ENCODE results near the gene PODNL1. TPM values are rescaled to one million over a fixed set of nuclear protein-coding genes. Genes with fewer than 3 reads are reported as not detected.
A peak's percentile ranks its signal among the peaks of the same experiment; 100 is the strongest.
"Not testable (repeated sequence)": the region's sequence is repeated elsewhere in the genome, so short reads cannot be mapped to it uniquely, and the experiment has no call there.

The PODNL1 gene
- total RNA-seq, 1 donor from 2014 or later: not detected

- no peak for DNase-seq (ENCODE audit: low read depth in 2 of 2)
These were observed 11.5 kb downstream of the PODNL1 start for GRCh38 chr19:13926715-13927114.

- no peak for DNase-seq (ENCODE audit: low read depth in 2 of 2)
These were observed 12.2 kb downstream of the PODNL1 start for GRCh38 chr19:13926010-13926409.

GRCh38 chr19:13923194-13923987, 14.8 kb downstream of the PODNL1 start:
- no peak for DNase-seq (ENCODE audit: low read depth in 2 of 2)

GRCh38 chr19:13922118-13922517, 16.1 kb downstream of the PODNL1 start:
- not testable (repeated sequence) for DNase-seq (ENCODE audit: low read depth in 2 of 2)

- peak; percentile 49 to 51 for DNase-seq (ENCODE audit: low read depth in 2 of 2)
These were observed 17.1 kb downstream of the PODNL1 start for GRCh38 chr19:13920940-13921747.

GRCh38 chr19:13920524-13920923, 17.7 kb downstream of the PODNL1 start:
- no peak for DNase-seq (ENCODE audit: low read depth in 2 of 2)

GRCh38 chr19:13918726-13919411, 19.3 kb downstream of the PODNL1 start:
- no peak for DNase-seq (ENCODE audit: low read depth in 2 of 2)

- DNase-seq (ENCODE audit: low read depth in 2 of 2): peak in 1 of 2 donors; percentile 86
These were observed 20.3 kb downstream of the PODNL1 start for GRCh38 chr19:13917888-13918406.

- no peak for DNase-seq (ENCODE audit: low read depth in 2 of 2)
These were observed 23.4 kb downstream of the PODNL1 start for GRCh38 chr19:13914777-13915176.

GRCh38 chr19:13913352-13913751, 24.9 kb downstream of the PODNL1 start:
- DNase-seq (ENCODE audit: low read depth in 2 of 2): no peak

- no peak for DNase-seq (ENCODE audit: low read depth in 2 of 2)
These were observed 28.8 kb downstream of the PODNL1 start for GRCh38 chr19:13909430-13909829.

GRCh38 chr19:13908674-13909073, 29.5 kb downstream of the PODNL1 start:
- DNase-seq (ENCODE audit: low read depth in 2 of 2): no peak

- DNase-seq (ENCODE audit: low read depth in 2 of 2): no peak
These were observed 31.3 kb downstream of the PODNL1 start for GRCh38 chr19:13906910-13907309.

GRCh38 chr19:13906521-13906904, 31.7 kb downstream of the PODNL1 start:
- no peak for DNase-seq (ENCODE audit: low read depth in 2 of 2)

GRCh38 chr19:13905634-13906520, 32.3 kb downstream of the PODNL1 start, which contains the start of the genes BRME1 and CC2D1A:
Gene BRME1, minus strand, starts transcription at chr19:13906117. Its CDS starts 1,225 bp downstream, at chr19:13904892.
Gene CC2D1A, plus strand, starts transcription at chr19:13906201. Its CDS starts 241 bp downstream, at chr19:13906442.
- peak; percentile 83 to 89 for DNase-seq (ENCODE audit: low read depth in 2 of 2)

GRCh38 chr19:13902993-13903555, 35.1 kb downstream of the PODNL1 start:
- peak; percentile 27 to 49 for DNase-seq (ENCODE audit: low read depth in 2 of 2)

- no peak for DNase-seq (ENCODE audit: low read depth in 2 of 2)
These were observed 38.2 kb downstream of the PODNL1 start for GRCh38 chr19:13899912-13900584.

- DNase-seq (ENCODE audit: low read depth in 2 of 2): no peak
These were observed 38.8 kb downstream of the PODNL1 start for GRCh38 chr19:13899393-13899792.

- no peak for DNase-seq (ENCODE audit: low read depth in 2 of 2)
These were observed 42.0 kb downstream of the PODNL1 start for GRCh38 chr19:13896227-13896626.

GRCh38 chr19:13894552-13894951, 43.7 kb downstream of the PODNL1 start:
- DNase-seq (ENCODE audit: low read depth in 2 of 2): no peak

Measured in lung microvascular endothelial cell (primary cell).